AG09319 (cell line): ENCODE measurements around the gene DIPK1B.

ENCODE experiments used
- DNase-seq: peaks from one replicate; pipeline ENCODE4 v3.0.0-alpha.2; 2010; ENCODE audit warnings: low read depth; ENCODE audit errors: extremely low read depth
- TF ChIP-seq, protein P1 (sequence below): IDR thresholded peaks from 2 replicates; pipeline ENCODE4 v1.5.1; 2011; ENCODE audit warnings: low read depth, mild to moderate bottlenecking, inconsistent platforms, low read length, moderate library complexity

The DIPK1B gene

GRCh38 chr9:136670576-136671253 is 41.7 kb upstream of the DIPK1B start:
- DNase-seq: no peak

GRCh38 chr9:136671254-136671614 is 41.1 kb upstream of the DIPK1B start:
- DNase-seq: no peak
- TF ChIP-seq, protein P1, sequence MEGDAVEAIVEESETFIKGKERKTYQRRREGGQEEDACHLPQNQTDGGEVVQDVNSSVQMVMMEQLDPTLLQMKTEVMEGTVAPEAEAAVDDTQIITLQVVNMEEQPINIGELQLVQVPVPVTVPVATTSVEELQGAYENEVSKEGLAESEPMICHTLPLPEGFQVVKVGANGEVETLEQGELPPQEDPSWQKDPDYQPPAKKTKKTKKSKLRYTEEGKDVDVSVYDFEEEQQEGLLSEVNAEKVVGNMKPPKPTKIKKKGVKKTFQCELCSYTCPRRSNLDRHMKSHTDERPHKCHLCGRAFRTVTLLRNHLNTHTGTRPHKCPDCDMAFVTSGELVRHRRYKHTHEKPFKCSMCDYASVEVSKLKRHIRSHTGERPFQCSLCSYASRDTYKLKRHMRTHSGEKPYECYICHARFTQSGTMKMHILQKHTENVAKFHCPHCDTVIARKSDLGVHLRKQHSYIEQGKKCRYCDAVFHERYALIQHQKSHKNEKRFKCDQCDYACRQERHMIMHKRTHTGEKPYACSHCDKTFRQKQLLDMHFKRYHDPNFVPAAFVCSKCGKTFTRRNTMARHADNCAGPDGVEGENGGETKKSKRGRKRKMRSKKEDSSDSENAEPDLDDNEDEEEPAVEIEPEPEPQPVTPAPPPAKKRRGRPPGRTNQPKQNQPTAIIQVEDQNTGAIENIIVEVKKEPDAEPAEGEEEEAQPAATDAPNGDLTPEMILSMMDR: no peak

More at GRCh38 chr9:136670576-136671253, 41.7 kb upstream of the DIPK1B start:
- TF ChIP-seq, protein P1: no peak

- DNase-seq: no peak
- TF ChIP-seq, protein P1: peak; percentile 84
These were observed 40.5 kb upstream of the DIPK1B start for GRCh38 chr9:136671646-136672430.

GRCh38 chr9:136672431-136673087 is 39.8 kb upstream of the DIPK1B start:
- TF ChIP-seq, protein P1: no peak
- no peak for DNase-seq

DNA sequence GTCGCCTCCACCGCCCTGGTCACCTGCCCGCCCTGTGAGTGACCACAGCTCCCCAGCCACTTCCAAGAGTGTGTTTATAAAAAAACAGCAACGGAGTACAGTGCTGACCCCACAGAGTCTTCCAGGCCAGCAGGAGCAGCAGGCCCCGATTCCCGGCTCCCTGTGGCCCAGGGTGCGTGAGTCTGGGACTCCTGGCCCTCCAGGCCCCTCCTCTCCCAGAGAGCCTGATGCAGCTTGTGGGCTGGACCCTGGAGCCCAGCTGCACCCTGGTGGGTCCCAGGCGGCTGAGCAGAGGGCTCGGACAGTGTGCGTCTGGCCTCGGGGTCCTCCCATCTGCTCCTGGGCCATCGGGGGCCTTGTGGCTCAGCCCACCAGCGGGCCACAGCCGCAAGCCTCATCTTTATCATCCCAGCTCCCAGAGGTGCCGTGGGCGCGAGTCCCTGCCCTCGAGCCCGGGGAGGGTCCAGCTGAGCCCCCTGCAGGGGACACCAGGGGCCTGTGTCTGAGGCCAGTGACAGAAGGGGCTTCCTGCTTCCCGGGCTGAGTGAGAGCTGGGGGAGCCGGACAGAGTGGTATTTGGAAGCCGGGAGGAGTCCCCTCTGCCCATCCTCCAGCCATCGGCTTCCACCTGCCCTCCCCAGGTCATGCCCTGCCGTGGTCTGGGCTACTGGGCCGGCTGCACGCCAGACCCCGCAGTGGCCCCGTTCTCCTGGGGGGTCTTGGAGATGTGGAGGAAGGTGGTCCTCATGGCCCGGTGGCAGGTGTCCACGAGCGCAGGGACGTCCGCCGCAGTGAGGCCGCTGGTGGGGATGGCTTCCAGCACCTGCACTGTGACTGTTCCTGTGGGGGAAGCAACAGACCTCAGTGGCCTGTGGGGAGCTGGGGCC is 39.0 kb upstream of the DIPK1B start:
- DNase-seq: no peak
- TF ChIP-seq, protein P1: no peak

DNA sequence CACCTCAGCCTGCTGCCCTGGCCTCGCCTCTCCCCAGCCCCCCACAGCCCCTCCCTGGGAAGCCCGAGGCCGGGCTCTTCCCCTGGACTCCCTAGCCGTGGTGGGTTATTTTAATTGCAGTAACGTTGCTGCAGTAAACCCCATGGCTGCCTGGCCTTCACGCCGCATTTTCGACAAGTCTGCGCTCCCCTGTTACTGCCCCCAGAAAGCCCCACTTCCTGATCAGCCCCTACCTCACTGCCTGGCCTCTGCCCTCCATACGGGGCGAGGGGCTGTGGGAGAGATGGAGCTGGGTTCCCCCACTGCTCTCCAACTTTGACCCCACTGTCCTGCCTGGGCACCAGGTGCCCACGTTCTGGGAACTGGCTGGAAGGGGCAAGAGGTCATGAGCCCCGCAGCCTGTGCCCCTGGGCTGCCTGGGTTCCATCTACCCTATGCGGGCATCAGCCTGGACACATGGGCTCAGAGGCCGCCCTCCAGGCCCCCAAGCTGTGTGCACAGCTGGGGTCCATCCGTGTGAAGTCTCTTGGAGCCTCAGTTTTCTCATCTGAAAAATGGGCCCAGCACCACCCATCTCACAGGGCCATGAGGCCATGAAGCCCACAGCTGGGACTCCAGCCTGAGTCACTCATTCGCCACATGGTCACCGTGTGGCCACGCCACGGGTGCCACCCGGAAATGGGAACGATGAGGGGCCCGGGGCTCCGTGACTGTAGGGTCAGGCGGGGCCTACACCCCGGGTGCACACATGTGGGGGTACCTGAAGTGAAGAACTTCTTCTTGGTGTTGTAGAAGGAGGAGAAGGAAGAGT is 38.2 kb upstream of the DIPK1B start:
- DNase-seq: no peak
- TF ChIP-seq, protein P1: no peak
